COLO668 (cell line): Measurements from ENCODE around the gene CHKA.
A peak's percentile ranks its signal among the peaks of the same experiment; 100 is the strongest.

ENCODE experiments used
- DNase-seq: peaks from one replicate; lab custom pipeline; 2025; ENCODE audit not compliant: unreplicated experiment; lab: John Stamatoyannopoulos, UW

The CHKA gene

GRCh38 chr11:68015467-68015866, 105.7 kb downstream of the CHKA start:
- DNase-seq, result no peak

GRCh38 chr11:68014947-68015447, 106.2 kb downstream of the CHKA start:
- no peak for DNase-seq

- peak; percentile 19 for DNase-seq
These were observed 106.8 kb downstream of the CHKA start for GRCh38 chr11:68014157-68014946.

DNA sequence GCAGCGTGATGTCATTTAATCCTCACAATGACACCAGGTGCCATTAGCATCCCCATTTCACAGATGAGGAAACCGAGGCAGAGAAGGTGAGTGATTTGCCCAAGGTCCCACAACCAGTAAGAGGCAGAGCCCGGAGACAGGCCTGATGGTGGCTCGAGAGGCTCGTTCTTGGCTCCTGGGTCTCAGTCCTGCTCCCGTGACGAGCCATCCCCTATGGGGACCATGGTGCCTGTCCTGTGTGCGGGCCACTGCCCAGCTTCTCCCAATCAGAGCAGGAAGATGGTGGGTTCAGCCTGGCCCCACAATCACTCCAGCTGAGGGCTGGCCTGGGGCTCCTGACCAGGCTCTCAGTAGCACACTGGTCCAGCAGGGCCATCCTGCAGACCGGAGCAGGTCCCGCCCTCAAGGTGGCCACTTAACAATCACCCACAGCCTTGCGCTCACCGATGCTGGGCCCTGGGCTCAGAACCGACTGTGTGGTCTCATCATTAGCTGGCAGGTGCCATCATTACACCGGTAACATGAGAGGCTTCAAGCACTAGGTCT, 107.5 kb downstream of the CHKA start:
- no peak for DNase-seq

GRCh38 chr11:68012843-68013610, 108.2 kb downstream of the CHKA start:
- no peak for DNase-seq

GRCh38 chr11:68012044-68012842, 108.9 kb downstream of the CHKA start:
- no peak for DNase-seq

GRCh38 chr11:68011051-68011943, 109.9 kb downstream of the CHKA start:
- no peak for DNase-seq

DNA sequence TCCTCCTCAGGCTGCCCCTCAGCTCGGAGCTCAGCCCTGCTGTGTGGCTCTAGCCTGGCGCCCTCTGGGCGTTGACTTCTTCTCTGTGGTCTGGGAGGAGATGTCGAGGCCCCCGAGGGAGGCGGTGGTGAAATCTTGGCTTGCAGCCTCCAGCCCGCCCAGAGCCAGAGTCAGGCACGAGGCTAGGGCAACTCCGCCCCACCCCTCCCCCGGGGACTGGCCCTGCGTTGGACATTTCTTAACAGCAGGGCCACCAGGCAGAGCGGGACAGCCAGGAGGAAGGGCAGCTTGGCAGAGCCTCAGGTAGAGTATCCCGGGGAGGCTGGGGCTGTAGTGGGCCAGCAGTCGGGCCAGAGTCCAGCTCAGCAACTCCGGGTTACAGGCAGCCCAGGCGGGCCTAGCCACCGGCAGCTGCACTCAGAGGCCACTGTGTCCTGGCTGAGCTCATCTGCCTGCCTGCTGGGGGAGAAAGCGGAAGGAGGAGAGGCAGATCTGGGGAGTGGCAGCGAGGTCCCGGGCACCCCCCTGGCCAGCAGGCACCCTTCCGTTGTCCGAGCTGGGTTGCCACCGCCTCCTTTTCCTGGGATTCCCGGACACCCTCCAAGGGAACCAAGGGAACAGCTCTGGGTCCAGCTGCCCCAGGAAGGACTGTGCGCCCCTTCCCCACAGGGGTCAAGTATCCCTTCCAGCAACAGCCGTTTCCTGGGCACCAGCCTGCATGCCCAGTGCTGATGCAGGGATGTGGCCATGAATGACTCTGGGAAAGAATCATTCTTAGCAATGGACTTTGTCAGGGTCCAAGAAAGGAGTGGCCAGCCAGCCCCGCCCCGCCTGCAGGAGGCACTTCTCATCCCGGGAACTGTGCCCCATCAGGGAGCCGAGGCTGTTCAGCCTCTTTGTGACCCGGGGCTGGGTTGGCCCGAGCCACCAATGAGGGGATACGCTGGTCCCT, 110.8 kb downstream of the CHKA start, which contains the start of gene ALDH3B1:
ALDH3B1 (plus strand) TSS at position 238 of the 952 bp plus-strand sequence. CDS start 4,971 bp downstream, outside the sequence.
- DNase-seq, result peak; percentile 65

DNA sequence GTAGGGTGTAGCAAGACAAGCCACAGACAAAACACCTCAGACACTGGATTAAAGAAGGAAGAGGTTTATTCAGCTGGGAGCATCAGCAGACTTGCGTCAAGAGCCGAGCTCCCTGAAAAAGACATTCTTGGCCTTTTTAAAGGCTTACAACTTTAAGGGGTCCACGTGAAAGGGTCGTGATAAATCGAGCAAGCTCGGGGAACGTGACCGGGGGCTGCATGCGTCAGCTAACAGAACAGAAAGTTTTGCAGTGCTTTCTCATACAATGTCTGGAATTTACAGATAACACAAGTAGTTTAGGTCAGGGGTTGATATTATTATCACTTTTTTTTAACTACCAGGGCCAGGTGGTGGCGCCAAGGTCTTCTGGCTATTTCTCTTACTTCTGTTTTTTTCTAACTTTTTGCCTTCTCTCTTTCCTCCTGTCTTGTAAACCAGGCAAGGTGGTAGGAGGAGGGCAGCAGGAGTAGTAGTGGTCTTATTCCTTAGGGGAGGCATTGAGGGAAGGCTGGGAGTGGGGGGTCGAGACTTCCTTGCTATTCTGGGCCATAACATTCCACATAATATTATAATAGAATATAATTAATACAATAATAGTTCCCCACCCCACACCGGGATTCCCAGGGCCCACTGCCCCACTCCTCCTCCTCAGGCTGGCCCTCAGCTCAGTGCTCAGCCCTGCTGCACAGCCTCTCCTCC, 111.6 kb downstream of the CHKA start:
- no peak for DNase-seq

- peak; percentile 93 for DNase-seq
These were observed 112.5 kb downstream of the CHKA start for GRCh38 chr11:68008381-68009337.

- DNase-seq, result no peak
These were observed 113.4 kb downstream of the CHKA start for GRCh38 chr11:68007498-68008380.

DNA sequence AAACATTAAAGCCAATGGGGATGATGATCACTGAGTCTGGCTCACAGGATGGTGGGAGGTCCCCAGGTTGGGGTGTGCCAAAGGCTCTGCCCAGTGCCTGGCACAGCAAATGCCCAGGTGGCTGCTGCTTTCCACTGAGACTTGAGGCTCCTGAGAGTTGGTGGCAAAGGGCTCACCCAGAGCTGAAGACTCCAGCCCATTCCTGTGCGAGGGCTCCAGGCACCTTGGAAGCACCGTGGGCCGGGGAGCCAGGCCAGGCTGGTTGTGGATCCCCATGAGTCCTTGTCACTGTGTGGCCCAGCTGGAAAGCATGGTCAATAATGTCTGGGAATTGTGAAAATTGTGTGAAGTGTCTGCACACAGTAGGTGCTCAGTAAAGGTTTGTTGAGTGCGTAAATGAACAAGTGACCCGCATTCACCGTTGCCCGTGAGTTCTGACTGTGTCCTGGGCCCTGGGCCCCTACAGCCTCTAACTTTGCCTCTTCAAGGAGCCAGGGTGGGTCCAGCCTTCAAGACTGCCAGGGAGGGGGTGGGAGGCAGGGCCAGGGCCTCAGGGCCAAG, 114.5 kb downstream of the CHKA start:
- no peak for DNase-seq

DNA sequence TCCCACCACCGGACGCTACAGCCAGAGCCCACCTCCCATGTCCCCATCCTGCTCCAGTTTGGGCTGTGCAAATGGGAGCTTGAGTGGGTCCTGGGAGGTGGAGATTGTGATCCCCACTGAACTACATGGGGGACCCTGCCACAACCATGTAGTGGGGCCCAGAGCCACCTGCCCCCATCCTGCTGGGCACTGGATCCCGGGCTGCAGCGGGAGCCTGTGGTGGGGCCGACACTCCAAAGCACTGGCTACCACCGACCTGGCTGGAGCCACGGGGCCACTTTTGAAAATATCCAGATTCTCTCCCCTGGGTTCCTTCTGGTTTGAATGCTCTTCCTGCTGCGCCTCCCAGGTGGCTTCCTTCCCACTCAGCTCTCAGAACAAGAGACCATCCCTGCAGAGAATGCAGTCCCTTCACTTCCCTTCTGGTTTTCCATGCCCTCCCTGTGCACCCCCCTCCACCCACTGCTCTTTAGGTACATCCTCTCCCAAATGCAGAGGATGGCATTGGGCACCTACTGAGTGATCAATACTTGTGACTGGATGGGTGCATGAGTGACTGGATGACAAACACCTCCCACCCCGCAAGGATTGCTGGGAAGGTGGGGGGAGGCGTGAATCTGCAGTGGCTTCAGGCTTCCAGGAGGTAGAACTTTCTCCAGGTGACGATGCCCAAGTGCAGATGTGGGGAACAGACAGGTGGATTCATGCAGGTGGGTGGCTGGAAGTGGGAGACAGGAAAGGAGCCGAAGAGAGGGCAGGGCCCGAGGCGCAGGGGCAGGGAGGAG, 116.4 kb downstream of the CHKA start:
- DNase-seq, result no peak

GRCh38 chr11:68003846-68004550, 117.2 kb downstream of the CHKA start, which contains the start of gene UNC93B1:
Gene UNC93B1, minus strand, starts transcription at chr11:68004097. Its CDS starts 54 bp downstream, at chr11:68004043.
- DNase-seq, result peak; percentile 91
